Upper lobe of left lung (tissue), 4 donors: ENCODE data around the gene PPP1R12A.

Experiments
- CTCF ChIP-seq, 6 experiments: fragments of 450-650 bp in 4 of 6; fragments of 200-600 bp in 2 of 6; sonication (generic) in 2 of 6; IDR thresholded peaks; one replicate each; pipeline ENCODE4 v1.5.1; 2016 to 2019; ENCODE audit warnings: antibody characterized with exemption in 6 of 6
- POLR2AphosphoS5 ChIP-seq, 2 donors: sonication (generic); formaldehyde crosslinking; IDR thresholded peaks; one replicate each; pipeline ENCODE4 v1.5.1; 2017; ENCODE audit warnings: antibody characterized with exemption in 2 of 2

GRCh38 chr12:79877246-79877645 lies 57.7 kb downstream of the PPP1R12A start:
- no peak for TF ChIP-seq CTCF (IDR thresholded peaks at IDR 0.05)
- no peak for TF ChIP-seq POLR2AphosphoS5 (IDR thresholded peaks at IDR 0.05)
